ENCODE results near the gene TPPP. TPM values are rescaled to one million over a fixed set of nuclear protein-coding genes. Genes with fewer than 3 reads are reported as not detected.

The TPPP gene
- total RNA-seq, 4 donors from 2014 or later, result 7.2 to 11.1 (median 8.4) TPM

DNA sequence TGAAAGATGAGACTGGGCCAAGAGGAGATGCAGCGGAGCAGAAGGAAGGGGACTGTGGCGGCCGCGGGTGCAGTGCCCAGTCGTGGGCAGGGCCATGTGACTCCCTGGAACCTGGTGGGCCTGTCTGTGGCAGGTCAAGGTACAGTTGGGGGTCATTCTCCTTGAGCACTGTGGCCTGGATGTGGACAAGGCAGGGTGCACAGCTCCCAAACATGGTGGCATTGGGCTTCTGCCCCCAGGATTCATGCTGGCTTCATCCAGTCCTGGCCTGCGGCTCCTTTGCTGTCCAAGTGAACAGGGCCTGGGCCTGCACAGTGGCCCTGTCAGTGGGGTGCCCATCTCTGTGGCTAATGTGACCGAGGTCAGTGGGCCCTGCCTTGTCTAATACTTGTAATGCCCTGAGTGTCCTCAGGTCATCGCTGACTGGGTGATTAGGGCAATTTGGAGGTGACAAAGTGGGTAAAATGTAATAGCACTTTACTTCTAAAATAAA, 41.1 kb downstream of the TPPP start:
- 92 to 95% methylated on average over 6 to 8 of the region's 8 CpGs for WGBS, 2 donors
- Histone ChIP-seq H3K4me3 (replicated peaks in 1 of 3) (no peak overlapping the region), H3K9me3 (no peaks in the 10 kb centered on the region), H3K27me3 (no peaks in the 10 kb centered on the region), H3K27ac (no peak overlapping the region), H3K4me1 (no peaks in the 10 kb centered on the region), H3K36me3 (no peaks in the 10 kb centered on the region)
- DNase-seq, result no peak
- TF ChIP-seq CTCF (IDR thresholded peaks at IDR 0.05), result no peak
- TF ChIP-seq POLR2A (IDR thresholded peaks at IDR 0.05), result no peak
- intact Hi-C loops (cut with DNase I), result no loop called here

DNA sequence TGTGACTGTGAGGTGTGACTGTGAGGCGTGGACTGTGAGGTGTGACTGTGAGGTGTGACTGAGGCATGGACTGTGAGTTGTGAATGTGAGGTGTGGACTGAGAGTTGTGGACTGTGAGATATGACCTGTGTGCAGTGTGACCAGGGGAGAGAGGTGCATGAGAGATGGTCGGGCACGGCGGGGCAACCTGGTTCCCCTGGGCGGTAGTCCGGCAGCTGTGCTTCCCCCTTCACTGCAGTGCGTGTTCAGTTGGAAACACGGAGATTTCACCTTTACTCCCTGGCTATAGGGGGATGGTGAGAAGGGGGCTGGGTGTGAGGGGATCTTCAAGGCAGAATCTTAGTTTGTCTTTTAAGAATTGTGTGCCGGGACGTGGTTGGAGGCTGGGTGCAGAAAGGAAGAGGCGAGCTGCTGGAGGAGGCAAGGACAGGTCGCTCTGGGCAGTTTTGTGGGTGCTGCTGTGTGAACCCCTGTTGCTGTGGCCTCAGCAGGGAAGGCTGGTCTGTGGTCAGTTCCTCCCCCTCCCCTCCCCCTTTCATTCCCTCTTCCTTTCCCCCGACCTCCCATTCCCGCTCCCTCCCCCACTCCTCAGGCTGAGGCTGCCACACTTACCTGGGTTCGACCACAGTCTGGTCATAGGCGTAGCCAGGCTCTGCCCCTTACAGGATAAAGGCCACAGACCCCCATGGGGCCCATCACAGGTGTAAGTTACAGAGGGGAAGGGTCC, 41.7 kb downstream of the TPPP start:
- Histone ChIP-seq H3K4me3 (replicated peaks in 1 of 3) (no peak overlapping the region), H3K4me1 (no peaks in the 10 kb centered on the region), H3K9me3 (no peaks in the 10 kb centered on the region), H3K36me3 (no peaks in the 10 kb centered on the region), H3K27ac (no peak overlapping the region), H3K27me3 (no peaks in the 10 kb centered on the region)
- intact Hi-C loops (cut with DNase I), result no loop called here
- no peak for DNase-seq
- WGBS, 2 donors, result 90 to 92% methylated on average over 16 of the region's 16 CpGs
- no peak for TF ChIP-seq CTCF (IDR thresholded peaks at IDR 0.05)
- no peak for TF ChIP-seq POLR2A (IDR thresholded peaks at IDR 0.05)

GRCh38 chr5:647727-648126, 45.4 kb downstream of the TPPP start:
- Histone ChIP-seq H3K27me3 (no peaks in the 10 kb centered on the region), H3K4me3 (replicated peaks in 1 of 3) (no peak overlapping the region), H3K36me3 (no peaks in the 10 kb centered on the region), H3K4me1 (no peaks in the 10 kb centered on the region), H3K9me3 (no peaks in the 10 kb centered on the region), H3K27ac (no peak overlapping the region)
- DNase-seq, result no peak
- WGBS, 2 donors, result 98% methylated on average over 9 of the region's 9 CpGs
- intact Hi-C loops (cut with DNase I), result no loop called here
- TF ChIP-seq POLR2A (IDR thresholded peaks at IDR 0.05), result no peak
- TF ChIP-seq CTCF (IDR thresholded peaks at IDR 0.05), result no peak

GRCh38 chr5:647311-647710, 45.8 kb downstream of the TPPP start:
- no peaks in the 10 kb centered on the region for H3K9me3 ChIP-seq
- DNase-seq, result no peak
- no peaks in the 10 kb centered on the region for H3K36me3 ChIP-seq
- H3K4me1 ChIP-seq, result no peaks in the 10 kb centered on the region
- 97 to 100% methylated on average over 3 to 4 of the region's 4 CpGs for WGBS, 2 donors
- intact Hi-C loops (cut with DNase I), result no loop called here
- H3K27me3 ChIP-seq, result no peaks in the 10 kb centered on the region
- H3K27ac ChIP-seq, result no peak overlapping the region
- no peak for TF ChIP-seq CTCF (IDR thresholded peaks at IDR 0.05)
- TF ChIP-seq POLR2A (IDR thresholded peaks at IDR 0.05), result no peak
- no peak overlapping the region for H3K4me3 ChIP-seq (replicated peaks in 1 of 3)

GRCh38 chr5:646396-647201, 46.6 kb downstream of the TPPP start:
- DNase-seq, result no peak
- Histone ChIP-seq H3K36me3 (no peaks in the 10 kb centered on the region), H3K27ac (no peak overlapping the region), H3K9me3 (no peaks in the 10 kb centered on the region), H3K4me3 (replicated peaks in 1 of 3) (no peak overlapping the region), H3K4me1 (no peaks in the 10 kb centered on the region), H3K27me3 (no peaks in the 10 kb centered on the region)
- intact Hi-C loops (cut with DNase I), result no loop called here
- 94 to 97% methylated on average over 15 to 17 of the region's 18 CpGs for WGBS, 2 donors
- no peak for TF ChIP-seq CTCF (IDR thresholded peaks at IDR 0.05)
- TF ChIP-seq POLR2A (IDR thresholded peaks at IDR 0.05), result no peak
